Ishikawa (cell line): Measurements from ENCODE around the gene GRK5.

ENCODE experiments used
- CEBPB ChIP-seq: IDR thresholded peaks from 2 replicates; pipeline ENCODE4 v1.6.1; 2012
- CREB1 ChIP-seq: IDR thresholded peaks from 2 replicates; pipeline ENCODE4 v1.6.1; 2012; ENCODE audit warnings: low read depth
- EGR1 ChIP-seq: IDR thresholded peaks from 2 replicates; pipeline ENCODE4 v1.6.1; 2012
- EP300 ChIP-seq: IDR thresholded peaks from 2 replicates; pipeline ENCODE4 v1.6.1; 2012; ENCODE audit warnings: borderline replicate concordance
- FOXM1 ChIP-seq: IDR thresholded peaks from 2 replicates; pipeline ENCODE4 v1.6.1; 2012; ENCODE audit warnings: low read depth, borderline replicate concordance
- MAX ChIP-seq: IDR thresholded peaks from 2 replicates; pipeline ENCODE4 v1.6.1; 2012
- NFIC ChIP-seq: IDR thresholded peaks from 2 replicates; pipeline ENCODE4 v1.6.1; 2012
- RAD21 ChIP-seq: IDR thresholded peaks from 2 replicates; pipeline ENCODE4 v1.6.1; 2012; ENCODE audit warnings: low read depth
- TAF1 ChIP-seq: IDR thresholded peaks from 2 replicates; pipeline ENCODE4 v1.6.1; 2012; ENCODE audit warnings: low read depth, mild to moderate bottlenecking
- TCF12 ChIP-seq: IDR thresholded peaks from 2 replicates; pipeline ENCODE4 v1.6.1; 2012; ENCODE audit warnings: low read depth
- TEAD4 ChIP-seq: IDR thresholded peaks from 2 replicates; pipeline ENCODE4 v1.6.1; 2012
- YY1 ChIP-seq: IDR thresholded peaks from 2 replicates; pipeline ENCODE4 v1.6.1; 2012; ENCODE audit warnings: low read depth
- ZBTB7A ChIP-seq: IDR thresholded peaks from 2 replicates; pipeline ENCODE4 v1.6.1; 2012; ENCODE audit warnings: low read depth
- TF ChIP-seq, protein P1 (sequence below): IDR thresholded peaks from 2 replicates; pipeline ENCODE4 v1.6.1; 2012; ENCODE audit warnings: low read depth, mild to moderate bottlenecking
- TF ChIP-seq, protein P2 (sequence below): IDR thresholded peaks from 2 replicates; pipeline ENCODE4 v1.6.1; 2012

Gene GRK5

DNA sequence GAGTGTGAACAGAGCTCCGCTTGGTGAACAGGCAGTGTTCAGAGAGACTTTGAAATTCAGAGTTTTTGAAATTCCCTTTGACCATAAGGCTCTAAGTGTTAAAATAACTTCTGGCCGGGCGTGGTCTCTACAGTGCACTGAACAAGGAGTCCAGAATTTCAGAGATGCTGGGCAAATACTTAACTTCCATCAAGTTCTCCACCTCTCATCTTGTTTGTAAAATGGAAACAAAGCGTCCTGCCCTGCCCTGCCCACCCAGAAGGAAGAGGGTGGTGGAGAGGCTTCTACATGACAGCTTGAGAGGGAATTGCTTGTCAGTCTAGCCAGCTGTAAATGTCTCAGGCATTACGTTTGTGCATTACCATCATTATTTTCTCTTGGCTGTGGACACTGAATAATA lies 232.6 kb downstream of the GRK5 start:
- TF ChIP-seq FOXM1 (no peak), TAF1 (no peak), TEAD4 (no peak), YY1 (no peak), EP300 (no peak), MAX (no peak), EGR1 (no peak), NFIC (no peak), CEBPB (no peak), RAD21 (no peak), TCF12 (no peak), ZBTB7A (no peak), CREB1 (no peak)
- TF ChIP-seq, protein P1, sequence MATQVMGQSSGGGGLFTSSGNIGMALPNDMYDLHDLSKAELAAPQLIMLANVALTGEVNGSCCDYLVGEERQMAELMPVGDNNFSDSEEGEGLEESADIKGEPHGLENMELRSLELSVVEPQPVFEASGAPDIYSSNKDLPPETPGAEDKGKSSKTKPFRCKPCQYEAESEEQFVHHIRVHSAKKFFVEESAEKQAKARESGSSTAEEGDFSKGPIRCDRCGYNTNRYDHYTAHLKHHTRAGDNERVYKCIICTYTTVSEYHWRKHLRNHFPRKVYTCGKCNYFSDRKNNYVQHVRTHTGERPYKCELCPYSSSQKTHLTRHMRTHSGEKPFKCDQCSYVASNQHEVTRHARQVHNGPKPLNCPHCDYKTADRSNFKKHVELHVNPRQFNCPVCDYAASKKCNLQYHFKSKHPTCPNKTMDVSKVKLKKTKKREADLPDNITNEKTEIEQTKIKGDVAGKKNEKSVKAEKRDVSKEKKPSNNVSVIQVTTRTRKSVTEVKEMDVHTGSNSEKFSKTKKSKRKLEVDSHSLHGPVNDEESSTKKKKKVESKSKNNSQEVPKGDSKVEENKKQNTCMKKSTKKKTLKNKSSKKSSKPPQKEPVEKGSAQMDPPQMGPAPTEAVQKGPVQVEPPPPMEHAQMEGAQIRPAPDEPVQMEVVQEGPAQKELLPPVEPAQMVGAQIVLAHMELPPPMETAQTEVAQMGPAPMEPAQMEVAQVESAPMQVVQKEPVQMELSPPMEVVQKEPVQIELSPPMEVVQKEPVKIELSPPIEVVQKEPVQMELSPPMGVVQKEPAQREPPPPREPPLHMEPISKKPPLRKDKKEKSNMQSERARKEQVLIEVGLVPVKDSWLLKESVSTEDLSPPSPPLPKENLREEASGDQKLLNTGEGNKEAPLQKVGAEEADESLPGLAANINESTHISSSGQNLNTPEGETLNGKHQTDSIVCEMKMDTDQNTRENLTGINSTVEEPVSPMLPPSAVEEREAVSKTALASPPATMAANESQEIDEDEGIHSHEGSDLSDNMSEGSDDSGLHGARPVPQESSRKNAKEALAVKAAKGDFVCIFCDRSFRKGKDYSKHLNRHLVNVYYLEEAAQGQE = no peak
- TF ChIP-seq, protein P2, sequence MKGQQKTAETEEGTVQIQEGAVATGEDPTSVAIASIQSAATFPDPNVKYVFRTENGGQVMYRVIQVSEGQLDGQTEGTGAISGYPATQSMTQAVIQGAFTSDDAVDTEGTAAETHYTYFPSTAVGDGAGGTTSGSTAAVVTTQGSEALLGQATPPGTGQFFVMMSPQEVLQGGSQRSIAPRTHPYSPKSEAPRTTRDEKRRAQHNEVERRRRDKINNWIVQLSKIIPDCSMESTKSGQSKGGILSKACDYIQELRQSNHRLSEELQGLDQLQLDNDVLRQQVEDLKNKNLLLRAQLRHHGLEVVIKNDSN = no peak

DNA sequence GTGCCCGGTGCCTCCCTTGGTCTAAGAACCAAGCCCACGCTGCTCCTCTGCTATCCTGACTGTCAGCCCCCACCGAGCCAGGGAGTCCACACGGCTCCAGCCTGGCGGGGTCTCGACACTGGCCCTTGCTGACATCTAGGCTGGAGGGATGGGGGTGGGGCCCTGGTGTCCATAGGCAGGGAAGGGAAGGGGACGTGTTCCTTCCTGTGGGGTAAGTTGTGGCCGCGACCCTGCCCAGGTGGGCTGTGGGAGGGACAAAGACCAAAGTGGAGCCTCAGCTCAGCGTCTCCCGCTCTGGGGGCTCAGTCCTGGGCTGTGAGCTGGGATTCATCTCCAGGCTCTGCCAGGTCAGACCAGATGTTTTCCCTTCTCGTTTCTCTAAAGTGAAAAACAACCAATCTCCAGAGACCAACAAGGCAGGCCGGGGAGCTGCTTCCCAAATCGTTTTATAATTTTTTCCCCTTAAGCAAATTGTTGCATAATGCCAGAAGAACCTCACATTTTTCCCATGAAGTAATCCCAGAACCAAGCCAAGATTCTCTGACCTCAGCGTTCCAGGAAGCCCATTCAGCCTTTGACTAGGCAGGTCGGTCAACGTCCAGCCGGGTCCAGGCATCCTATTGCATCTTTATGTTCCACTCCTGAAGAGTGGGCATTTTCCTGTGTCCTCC lies 233.9 kb downstream of the GRK5 start:
- TF ChIP-seq ZBTB7A (no peak), EGR1 (no peak), YY1 (no peak), MAX (no peak), TAF1 (no peak), TCF12 (no peak), CEBPB (no peak), CREB1 (no peak), FOXM1 (no peak), EP300 (no peak), TEAD4 (no peak), RAD21 (no peak), NFIC (no peak)
- TF ChIP-seq, protein P2 = no peak
- TF ChIP-seq, protein P1 = no peak

DNA sequence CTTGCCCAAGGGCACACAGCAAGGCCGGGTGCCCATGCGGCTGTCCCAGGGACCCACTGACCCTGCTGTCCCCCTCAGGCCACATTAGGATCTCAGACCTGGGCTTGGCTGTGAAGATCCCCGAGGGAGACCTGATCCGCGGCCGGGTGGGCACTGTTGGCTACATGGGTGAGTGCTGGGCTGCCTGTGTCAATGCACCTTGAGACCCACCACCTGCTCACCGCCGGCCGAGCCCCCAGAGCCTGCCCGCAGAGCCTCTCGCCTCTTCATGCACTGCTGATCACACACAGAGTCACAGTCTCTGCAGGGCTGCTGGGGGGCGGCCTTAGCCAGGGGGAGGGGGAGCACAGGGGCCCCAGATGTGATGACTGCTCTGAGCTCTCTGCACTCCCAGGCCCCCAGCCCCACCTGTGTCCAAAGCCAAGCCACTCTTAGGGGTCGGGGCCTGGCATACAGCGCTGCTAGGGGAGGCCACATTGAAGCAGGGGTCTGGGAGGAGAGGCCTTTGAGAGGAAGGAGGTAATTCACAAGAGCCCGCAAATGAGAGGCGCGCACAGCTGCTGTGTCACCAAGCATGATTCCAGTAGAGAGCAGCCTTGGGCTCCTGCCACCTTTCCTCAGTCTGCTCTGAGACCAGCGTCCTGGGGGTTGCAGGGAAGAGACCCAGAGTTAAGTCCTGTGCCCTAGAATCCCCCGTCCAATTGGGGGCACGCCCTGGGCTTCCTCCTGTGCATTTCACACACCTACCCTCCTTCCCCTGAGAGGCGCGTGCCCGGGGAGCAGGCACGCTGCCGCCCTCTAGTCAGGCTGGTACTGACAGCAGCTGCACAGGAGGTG lies 234.8 kb downstream of the GRK5 start:
- no peak for TF ChIP-seq TAF1
- TF ChIP-seq EGR1 = no peak
- no peak for TF ChIP-seq TCF12
- no peak for TF ChIP-seq TEAD4
- no peak for TF ChIP-seq MAX
- TF ChIP-seq, protein P2 = no peak
- no peak for TF ChIP-seq CREB1
- TF ChIP-seq YY1 = no peak
- TF ChIP-seq RAD21 = no peak
- TF ChIP-seq, protein P1 = no peak
